ENCODE data around the gene COTL1. TPM values are rescaled to one million over a fixed set of nuclear protein-coding genes. Genes with fewer than 3 reads are reported as not detected.
A peak's percentile ranks its signal among the peaks of the same experiment; 100 is the strongest.
"Not testable (repeated sequence)": the region's sequence is repeated elsewhere in the genome, so short reads cannot be mapped to it uniquely, and the experiment has no call there.

Gene COTL1
- total RNA-seq, 4 donors from 2014 or later = 29.9 to 84.9 (median 52.6) TPM

GRCh38 chr16:84529607-84530006 is 88.3 kb downstream of the COTL1 start:
- no peak for DNase-seq (ENCODE audit: low spot score in 2 of 2)
- no peak overlapping the region for H3K4me3 ChIP-seq
- WGBS, 2 donors = 96 to 97% methylated on average over 3 of the region's 3 CpGs
- TF ChIP-seq EP300 (IDR thresholded peaks at IDR 0.05) (no peak), CTCF (IDR thresholded peaks at IDR 0.05) (no peak), POLR2A (IDR thresholded peaks at IDR 0.05) (no peak)
- peaks cover 0 to 50% (median 35%) of the 10 kb centered on the region in 4 donors for H3K4me1 ChIP-seq
- no peaks in the 10 kb centered on the region for H3K36me3 ChIP-seq
- no peaks in the 10 kb centered on the region for H3K27me3 ChIP-seq
- peaks cover 0 to 10% (median 0%) of the 10 kb centered on the region in 4 donors for H3K9me3 ChIP-seq
- H3K27ac ChIP-seq = no peak overlapping the region

GRCh38 chr16:84528322-84528721 is 89.6 kb downstream of the COTL1 start:
- 86 to 89% methylated on average over 6 of the region's 6 CpGs for WGBS, 2 donors
- Histone ChIP-seq H3K4me3 (no peak overlapping the region), H3K36me3 (no peaks in the 10 kb centered on the region), H3K27ac (no peak overlapping the region), H3K27me3 (no peaks in the 10 kb centered on the region), H3K9me3 (peaks cover 0 to 10% (median 0%) of the 10 kb centered on the region in 4 donors), H3K4me1 (peaks cover 0 to 48% (median 34%) of the 10 kb centered on the region in 4 donors)
- no peak for DNase-seq (ENCODE audit: low spot score in 2 of 2)
- TF ChIP-seq EP300 (IDR thresholded peaks at IDR 0.05) (no peak), CTCF (IDR thresholded peaks at IDR 0.05) (no peak), POLR2A (IDR thresholded peaks at IDR 0.05) (no peak)

GRCh38 chr16:84527532-84528269 is 90.2 kb downstream of the COTL1 start:
- Histone ChIP-seq H3K4me1 (peaks cover 0 to 42% (median 30%) of the 10 kb centered on the region in 4 donors), H3K27ac (peak overlapping the region in 3 of 4 donors; percentile 62 to 81 (median 69)), H3K4me3 (no peak overlapping the region), H3K9me3 (peaks cover 0 to 11% (median 0%) of the 10 kb centered on the region in 4 donors), H3K27me3 (no peaks in the 10 kb centered on the region), H3K36me3 (no peaks in the 10 kb centered on the region)
- TF ChIP-seq CTCF (IDR thresholded peaks at IDR 0.05) (no peak), EP300 (IDR thresholded peaks at IDR 0.05) (no peak), POLR2A (IDR thresholded peaks at IDR 0.05) (no peak)
- 49 to 65% methylated on average over 10 to 11 of the region's 11 CpGs for WGBS, 2 donors
- no peak for DNase-seq (ENCODE audit: low spot score in 2 of 2)

- 23 to 33% methylated on average over 29 of the region's 29 CpGs for WGBS, 2 donors
- peaks cover 0 to 35% (median 25%) of the 10 kb centered on the region in 4 donors for H3K4me1 ChIP-seq
- H3K27ac ChIP-seq = peak overlapping the region; percentile 34 to 81 (median 66)
- H3K4me3 ChIP-seq = peak overlapping the region in 1 of 4 donors; percentile 19
- DNase-seq (ENCODE audit: low spot score in 2 of 2) = no peak
- TF ChIP-seq EP300 (IDR thresholded peaks at IDR 0.05) (peak in 1 of 2 donors; percentile 31), CTCF (IDR thresholded peaks at IDR 0.05) (no peak)
- no peaks in the 10 kb centered on the region for H3K36me3 ChIP-seq
- no peaks in the 10 kb centered on the region for H3K27me3 ChIP-seq
- peaks cover 0 to 14% (median 0%) of the 10 kb centered on the region in 4 donors for H3K9me3 ChIP-seq
These were observed 90.9 kb downstream of the COTL1 start for GRCh38 chr16:84526794-84527531.

GRCh38 chr16:84524941-84525581 is 92.8 kb downstream of the COTL1 start:
- DNase-seq (ENCODE audit: low spot score in 2 of 2); H3K4me3 ChIP-seq; H3K27me3 ChIP-seq; H3K36me3 ChIP-seq; H3K27ac ChIP-seq: not testable (repeated sequence)
- WGBS, 2 donors = 58 to 75% methylated on average over 21 of the region's 21 CpGs
- H3K4me1 ChIP-seq = peaks cover 0 to 21% (median 16%) of the 10 kb centered on the region in 4 donors
- H3K9me3 ChIP-seq = peaks cover 0 to 14% (median 0%) of the 10 kb centered on the region in 4 donors
